Keratinocyte (primary cell): ENCODE measurements around the gene LPIN1. TPM values are rescaled to one million over a fixed set of nuclear protein-coding genes. Genes with fewer than 3 reads are reported as not detected.

Experiments used
- DNase-seq: peaks from one replicate; pipeline ENCODE4 v3.0.0-alpha.2; 2011; ENCODE audit warnings: low read depth, missing footprints, low spot score
- FAIRE-seq: peaks from 2 replicates; lab custom pipeline; 2011; peaks lifted over from hg19 to GRCh38; lab: Jason Lieb, UNC
- H2AFZ ChIP-seq: 2 replicates; pipeline ENCODE4 v1.6.0; 2012; ENCODE audit warnings: low read length, control low read depth, inconsistent platforms; ENCODE audit not compliant: control insufficient read depth
- H3K27ac ChIP-seq: 2 replicates; pipeline ENCODE4 v1.5.1; 2011; ENCODE audit warnings: low read length; ENCODE audit not compliant: control insufficient read depth, insufficient read depth
- H3K27me3 ChIP-seq: 3 replicates; pipeline ENCODE4 v1.6.0; 2011; ENCODE audit warnings: low read length; ENCODE audit not compliant: control insufficient read depth, insufficient read depth; ENCODE audit errors: extremely low read depth
- H3K36me3 ChIP-seq, 2 experiments: 2 replicates in 1 of 2; 3 replicates in 1 of 2; pipeline ENCODE4 v1.5.1; 2011; ENCODE audit warnings: low read length in 2 of 2, mild to moderate bottlenecking in 1 of 2; ENCODE audit not compliant: control insufficient read depth in 2 of 2, insufficient read depth in 2 of 2; ENCODE audit errors: extremely low read depth in 1 of 2
- H3K4me1 ChIP-seq: 3 replicates; pipeline ENCODE4 v1.5.1; 2011; ENCODE audit warnings: low read length; ENCODE audit not compliant: control insufficient read depth, insufficient read depth; ENCODE audit errors: extremely low read depth
- H3K4me2 ChIP-seq: 3 replicates; pipeline ENCODE4 v1.6.0; 2011; ENCODE audit warnings: low read depth, low read length; ENCODE audit not compliant: control insufficient read depth, insufficient read depth; ENCODE audit errors: extremely low read depth
- H3K4me3 ChIP-seq, 3 experiments: fragments of 200-600 bp in 1 of 3; sonication (generic) in 1 of 3; 2 replicates in 2 of 3; 3 replicates in 1 of 3; pipeline ENCODE4 v1.5.1; 2011 to 2016; ENCODE audit warnings: low read length in 3 of 3, mild to moderate bottlenecking in 3 of 3, control low read depth in 2 of 3, inconsistent platforms in 1 of 3, low read depth in 1 of 3, mixed read lengths in 1 of 3, mixed run types in 1 of 3, moderate library complexity in 1 of 3; ENCODE audit not compliant: control insufficient read depth in 2 of 3, insufficient read depth in 2 of 3; ENCODE audit errors: extremely low read depth in 1 of 3
- H3K79me2 ChIP-seq: 2 replicates; pipeline ENCODE4 v1.6.0; 2012; ENCODE audit warnings: low read length; ENCODE audit not compliant: control insufficient read depth, insufficient read depth
- H3K9ac ChIP-seq: 3 replicates; pipeline ENCODE4 v1.6.0; 2011; ENCODE audit warnings: low read length; ENCODE audit not compliant: control insufficient read depth, insufficient read depth; ENCODE audit errors: extremely low read depth
- H3K9me1 ChIP-seq: 3 replicates; pipeline ENCODE4 v1.6.0; 2011; ENCODE audit warnings: low read length; ENCODE audit not compliant: control insufficient read depth, insufficient read depth; ENCODE audit errors: extremely low read depth
- H3K9me3 ChIP-seq: 2 replicates; pipeline ENCODE4 v1.5.1; 2012; ENCODE audit warnings: low read depth, low read length; ENCODE audit not compliant: control insufficient read depth
- H4K20me1 ChIP-seq: 3 replicates; pipeline ENCODE4 v1.6.0; 2011; ENCODE audit warnings: low read length; ENCODE audit not compliant: control insufficient read depth, insufficient read depth; ENCODE audit errors: extremely low read depth
- CTCF ChIP-seq, 3 experiments: IDR thresholded peaks in 1 of 3; conservative IDR thresholded peaks in 1 of 3; optimal IDR thresholded peaks in 1 of 3; 2 replicates in 2 of 3; 3 replicates in 1 of 3; pipeline versions ENCODE3 to v1.5.1; 2011; ENCODE audit warnings: low read length in 3 of 3, mild to moderate bottlenecking in 3 of 3, moderate library complexity in 2 of 3, control low read depth in 1 of 3, inconsistent platforms in 1 of 3; ENCODE audit not compliant: insufficient read depth in 2 of 3; ENCODE audit errors: extremely low read depth in 1 of 3
- EZH2 ChIP-seq: IDR thresholded peaks from one replicate; pipeline ENCODE4 v1.6.1; 2012; ENCODE audit warnings: inconsistent platforms, mild to moderate bottlenecking, low read length, moderate library complexity
- dilution Hi-C: fragments of 300-500 bp; cut with MboI; formaldehyde crosslinking; loops from one replicate; pipeline ENCODE4 v1.7.0; 2020; ENCODE audit warnings: low sequenced_read_pairs; ENCODE audit not compliant: extremely low pct_ligation_motif_present
- polyA plus RNA-seq, 5 experiments: library from polyadenylated mRNA; depleted of rRNA in 3 of 5; stranded (reverse) in 3 of 5; stranded (forward) in 1 of 5; unstranded in 1 of 5; fragments of >200 nt; gene quantifications; 1 replicate in 1 of 5; 2 replicates in 3 of 5; 3 replicates in 1 of 5; pipeline versions ENCODE4 v1.2.1 to v1.2.3, GENCODE V29; 2011 to 2012; ENCODE audit warnings: missing spikeins in 2 of 5, low read depth in 1 of 5, low replicate concordance in 1 of 5

The LPIN1 gene
- polyA plus RNA-seq, 1 donor (not counting 4 experiments of a cell fraction or from before 2014, with no cell fraction given), result 79.6 TPM

- no peaks in the 10 kb centered on the region for H3K79me2 ChIP-seq
- H3K9me1 ChIP-seq, result no peaks in the 10 kb centered on the region
- no peak overlapping the region for H3K9ac ChIP-seq
- TF ChIP-seq CTCF (optimal IDR thresholded peaks at IDR 0.05 in 1 of 3, IDR thresholded peaks at IDR 0.05 in 1 of 3, conservative IDR thresholded peaks at IDR 0.05 in 1 of 3; ENCODE audit: extremely low read depth in 1 of 3, insufficient read depth in 2 of 3, low read length in 3 of 3), result no peak
- no peak for TF ChIP-seq EZH2
- H3K36me3 ChIP-seq, result peaks cover 43 to 50% of the 10 kb centered on the region in 2 experiments
- dilution Hi-C loops, result no loop called here
- H3K4me2 ChIP-seq, result no peak overlapping the region
- no peak for FAIRE-seq
- no peaks in the 10 kb centered on the region for H4K20me1 ChIP-seq
- H3K27ac ChIP-seq, result no peak overlapping the region
- no peak overlapping the region for H3K4me3 ChIP-seq
- H3K27me3 ChIP-seq, result no peaks in the 10 kb centered on the region
- no peaks in the 10 kb centered on the region for H3K4me1 ChIP-seq
- H3K9me3 ChIP-seq, result no peaks in the 10 kb centered on the region
- no peak for DNase-seq
- no peak overlapping the region for H2AFZ ChIP-seq
Measured at GRCh38 chr2:11805920-11806319, 59.5 kb downstream of the LPIN1 start.

GRCh38 chr2:11807156-11808015 is 61.0 kb downstream of the LPIN1 start:
- FAIRE-seq, result no peak
- H3K4me1 ChIP-seq, result no peaks in the 10 kb centered on the region
- no peak overlapping the region for H2AFZ ChIP-seq
- no peak for DNase-seq
- H3K9ac ChIP-seq, result no peak overlapping the region
- H3K79me2 ChIP-seq, result no peaks in the 10 kb centered on the region
- H3K27ac ChIP-seq, result no peak overlapping the region
- dilution Hi-C loops, result no loop called here
- no peak overlapping the region for H3K4me3 ChIP-seq
- no peaks in the 10 kb centered on the region for H3K9me3 ChIP-seq
- H3K36me3 ChIP-seq, result peaks cover 47 to 56% of the 10 kb centered on the region in 2 experiments
- H3K9me1 ChIP-seq, result no peaks in the 10 kb centered on the region
- H4K20me1 ChIP-seq, result no peaks in the 10 kb centered on the region
- H3K27me3 ChIP-seq, result no peaks in the 10 kb centered on the region
- no peak for TF ChIP-seq EZH2
- no peak for TF ChIP-seq CTCF (optimal IDR thresholded peaks at IDR 0.05 in 1 of 3, IDR thresholded peaks at IDR 0.05 in 1 of 3, conservative IDR thresholded peaks at IDR 0.05 in 1 of 3; ENCODE audit: extremely low read depth in 1 of 3, insufficient read depth in 2 of 3, low read length in 3 of 3)
- H3K4me2 ChIP-seq, result no peak overlapping the region
